HuH-7 (cell line): ENCODE results near the gene ST3GAL6.
"Not testable (repeated sequence)": the region's sequence is repeated elsewhere in the genome, so short reads cannot be mapped to it uniquely, and the experiment has no call there.

Source experiments
- DNase-seq: peaks from one replicate; pipeline ENCODE4 v3.0.0; 2011; ENCODE audit warnings: low spot score

The ST3GAL6 gene

DNA sequence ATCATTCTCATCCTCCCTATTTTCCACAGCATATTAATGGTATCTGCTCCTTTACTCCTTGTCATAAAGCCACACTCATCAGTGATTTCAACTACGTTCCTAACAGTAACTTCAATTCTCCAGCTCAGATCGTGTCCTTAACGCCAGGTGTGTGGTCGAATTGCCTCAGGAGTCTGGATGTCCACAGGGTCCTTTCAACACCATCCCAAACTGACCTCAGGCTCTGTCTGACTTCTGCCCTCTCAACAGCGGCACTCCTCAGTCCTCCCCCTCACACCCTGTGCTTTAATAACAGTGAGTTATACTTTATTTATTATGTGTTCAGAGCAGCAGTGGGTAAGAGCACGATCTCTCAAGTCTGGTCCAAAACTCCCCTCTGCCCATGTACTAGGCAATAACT lies 42.4 kb downstream of the ST3GAL6 start:
- DNase-seq, result no peak

DNA sequence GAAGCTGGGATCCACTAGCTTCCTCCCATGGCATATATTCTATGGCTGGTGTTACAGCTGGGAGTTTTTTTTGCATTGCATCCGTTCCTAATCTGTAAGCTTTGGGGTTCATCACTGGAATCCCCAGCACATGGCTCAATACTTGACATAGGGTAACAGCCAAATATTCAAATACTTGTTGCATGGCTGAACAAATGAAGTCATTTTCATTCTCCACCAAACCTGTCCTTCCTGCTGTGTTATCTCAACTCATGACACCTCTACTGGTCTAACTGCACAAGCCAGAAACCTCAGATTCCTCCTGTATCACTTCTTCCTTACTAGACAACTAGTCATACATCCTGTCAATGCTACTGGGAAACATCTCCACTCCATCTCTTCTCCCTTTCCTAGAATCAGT lies 43.4 kb downstream of the ST3GAL6 start:
- no peak for DNase-seq

DNA sequence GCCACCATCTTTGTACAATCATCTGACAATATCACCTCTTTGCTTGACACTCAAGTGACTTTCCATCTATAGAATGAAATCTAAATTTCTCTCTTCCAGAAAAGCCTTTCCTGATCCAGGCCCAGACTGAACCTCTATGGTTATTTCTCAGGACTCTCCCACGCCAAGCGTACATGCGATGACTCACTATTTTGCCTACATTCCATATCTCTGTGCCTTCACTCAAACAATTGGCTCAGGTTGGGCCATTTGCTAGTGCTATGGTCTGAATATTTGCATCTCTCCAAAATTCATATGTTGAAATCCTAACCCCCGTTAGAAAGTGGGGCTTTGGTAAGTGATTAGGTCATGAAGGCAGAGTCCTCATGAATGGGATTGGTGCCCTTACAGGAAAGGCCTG lies 43.9 kb downstream of the ST3GAL6 start:
- DNase-seq, result no peak

DNA sequence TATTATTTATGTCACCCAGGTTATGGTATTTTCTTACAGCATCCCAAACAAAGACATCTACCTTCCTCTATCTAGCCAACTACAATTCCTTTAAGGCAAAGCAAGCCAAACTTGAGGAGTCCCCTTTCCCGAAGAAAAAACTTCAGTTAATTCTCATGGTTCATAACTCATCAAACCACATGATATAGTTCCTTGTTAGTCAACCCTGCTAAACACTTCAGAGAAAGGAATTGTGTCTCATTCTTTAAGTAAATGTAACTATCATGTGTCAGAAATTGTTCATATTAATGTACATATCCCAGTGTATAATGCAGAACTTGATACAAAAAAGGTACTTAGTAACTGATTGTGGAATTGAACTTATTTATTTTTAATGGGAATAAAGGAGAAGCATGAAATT lies 44.4 kb downstream of the ST3GAL6 start:
- DNase-seq, result no peak

DNA sequence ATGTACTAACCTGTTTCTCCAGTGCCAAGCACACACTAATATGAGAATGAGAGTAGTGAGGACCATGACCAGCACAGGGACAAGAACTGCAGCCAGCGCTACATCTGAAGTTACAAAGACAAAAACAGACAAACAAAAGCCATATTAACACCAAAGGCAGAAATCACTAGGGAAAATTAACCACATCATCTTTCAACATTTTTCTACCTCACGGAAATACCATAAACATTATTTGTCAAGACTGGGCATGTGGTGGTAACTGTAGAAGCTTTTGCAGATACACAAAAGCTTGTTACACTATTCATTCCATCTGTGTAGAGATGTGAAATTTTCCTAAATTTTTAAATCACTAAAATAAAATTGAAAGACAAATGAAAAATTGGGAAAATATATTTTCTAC lies 44.9 kb downstream of the ST3GAL6 start:
- DNase-seq, result no peak

DNA sequence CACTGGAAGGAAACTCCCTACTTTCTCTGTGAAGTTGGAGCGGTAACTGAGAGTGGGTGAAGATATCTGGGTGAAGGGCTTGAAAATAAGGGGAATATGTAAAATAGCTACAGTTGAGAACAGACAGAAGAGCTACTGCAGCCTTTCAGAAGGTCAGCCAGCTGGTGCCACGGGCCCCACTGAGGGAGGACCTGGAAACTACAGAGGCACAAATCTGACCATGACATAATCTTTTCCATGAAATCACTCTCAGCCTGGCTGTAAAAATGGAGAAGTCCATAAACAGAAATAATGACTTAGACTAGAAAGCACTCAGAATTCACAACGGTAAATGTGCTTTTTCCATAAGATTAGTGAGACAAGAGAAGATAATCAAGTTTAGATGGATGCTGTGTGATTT lies 46.4 kb downstream of the ST3GAL6 start:
- no peak for DNase-seq

DNA sequence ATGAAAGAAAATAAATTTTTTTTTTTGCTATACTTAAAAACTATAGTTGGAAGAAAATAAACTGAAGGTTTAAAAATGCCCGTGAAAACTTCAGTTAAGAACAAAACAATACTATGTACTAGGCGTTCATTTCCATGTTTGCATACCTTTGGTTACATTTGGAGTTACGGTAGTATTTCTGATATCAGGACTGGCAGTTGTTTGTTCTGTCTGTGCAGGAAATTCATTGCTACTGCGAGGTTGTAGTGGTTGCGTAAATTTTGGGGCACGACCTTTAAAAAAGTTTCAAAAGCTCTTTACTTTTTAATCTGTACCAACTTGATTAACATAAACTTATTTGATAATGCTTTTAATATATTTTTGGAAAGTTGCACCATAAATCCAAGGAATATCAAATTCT lies 47.9 kb downstream of the ST3GAL6 start:
- peak; percentile 28 for DNase-seq

DNA sequence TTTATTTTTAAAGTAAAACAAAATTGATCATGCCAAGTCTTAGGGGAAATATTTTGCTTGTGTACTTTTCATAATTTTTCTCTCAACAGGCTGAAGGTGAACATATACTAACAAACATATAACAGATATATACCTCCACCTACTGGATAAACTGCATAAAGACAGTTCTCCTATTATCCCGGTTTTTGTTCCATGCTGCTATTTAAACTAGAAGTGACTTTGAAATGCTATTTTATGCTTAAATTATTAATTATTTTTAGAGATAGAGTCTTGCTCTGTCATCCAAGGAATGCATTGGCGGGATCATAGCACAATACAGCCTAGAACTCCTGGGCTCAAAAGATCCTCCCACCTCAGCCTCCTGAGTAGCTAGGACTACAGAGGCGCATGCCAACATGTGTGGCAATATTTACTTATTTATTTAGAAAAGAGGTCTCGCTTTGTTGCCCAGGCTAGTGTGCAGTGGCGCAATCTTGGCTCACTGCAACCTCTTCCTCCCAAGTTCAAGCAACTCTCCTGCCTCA lies 49.8 kb downstream of the ST3GAL6 start:
- peak; percentile 17 for DNase-seq

DNA sequence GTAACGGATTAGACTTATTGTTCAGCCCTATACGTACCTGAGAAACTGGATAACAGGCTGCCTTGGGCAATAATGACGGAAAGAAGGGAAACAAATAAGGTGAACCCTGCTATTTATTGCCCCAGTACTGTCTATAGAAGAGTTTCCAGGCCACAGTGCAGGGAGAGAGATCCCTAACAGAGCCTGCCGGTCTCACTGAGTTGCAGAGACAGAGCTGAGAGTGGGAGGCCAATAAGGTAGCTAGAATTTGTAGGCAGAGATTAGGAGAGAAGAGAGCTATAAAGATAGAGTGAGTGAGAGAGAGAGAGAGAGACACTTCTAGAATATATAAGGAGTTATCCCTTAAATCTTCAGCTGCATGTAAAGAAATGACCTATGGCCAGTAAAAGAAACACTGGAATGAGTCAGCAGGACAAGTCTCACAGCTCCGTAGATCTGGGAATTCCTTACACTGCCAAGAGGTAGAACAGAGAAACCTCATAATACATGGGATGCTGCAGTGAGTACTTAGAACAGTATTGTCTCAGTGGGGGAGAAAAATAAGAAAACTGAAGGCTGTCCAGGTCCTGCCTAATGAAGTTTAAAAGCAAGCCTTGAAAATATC lies 51.8 kb downstream of the ST3GAL6 start:
- no peak for DNase-seq

DNA sequence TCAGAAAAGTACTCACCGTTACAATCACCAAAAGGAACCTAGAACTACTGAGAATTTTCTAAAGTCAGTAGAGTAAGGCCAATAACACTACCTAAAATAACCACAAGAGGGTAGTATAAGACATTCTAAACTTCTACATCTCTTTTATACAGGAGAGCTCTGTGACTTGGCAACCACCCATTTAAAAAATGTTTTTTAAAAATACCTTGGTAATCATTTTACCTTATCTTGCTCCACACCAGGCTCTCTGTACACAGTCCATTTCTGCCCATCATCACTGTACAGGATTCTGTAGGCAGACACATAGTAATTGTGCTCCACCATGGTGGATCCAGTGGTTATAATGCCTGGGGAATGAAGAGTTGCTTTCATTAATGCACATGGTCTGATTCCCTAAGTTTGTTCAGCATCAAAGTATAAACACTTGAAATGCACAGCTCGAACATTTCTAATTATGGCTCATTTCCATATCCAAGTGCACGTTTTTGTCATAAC lies 54.5 kb downstream of the ST3GAL6 start:
- peak; percentile 42 for DNase-seq

DNA sequence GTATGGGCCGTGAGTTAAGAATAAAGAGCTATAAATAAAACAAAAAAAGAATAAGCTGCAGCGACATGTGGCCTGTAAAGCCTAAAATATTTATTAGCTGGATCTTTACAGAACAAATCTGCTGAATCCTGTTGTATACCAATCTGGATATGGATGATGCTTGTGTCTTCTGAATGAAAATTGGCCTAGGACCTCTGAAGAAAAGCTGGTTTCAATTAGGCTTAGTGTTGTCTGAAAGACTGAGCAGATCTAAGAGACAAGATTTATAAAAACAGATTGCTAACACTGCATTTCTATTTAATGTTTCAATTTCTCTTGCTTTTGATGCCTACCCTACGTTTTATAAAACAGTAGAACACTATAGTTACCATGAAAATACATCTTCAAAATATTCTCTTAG lies 57.9 kb downstream of the ST3GAL6 start:
- no peak for DNase-seq

DNA sequence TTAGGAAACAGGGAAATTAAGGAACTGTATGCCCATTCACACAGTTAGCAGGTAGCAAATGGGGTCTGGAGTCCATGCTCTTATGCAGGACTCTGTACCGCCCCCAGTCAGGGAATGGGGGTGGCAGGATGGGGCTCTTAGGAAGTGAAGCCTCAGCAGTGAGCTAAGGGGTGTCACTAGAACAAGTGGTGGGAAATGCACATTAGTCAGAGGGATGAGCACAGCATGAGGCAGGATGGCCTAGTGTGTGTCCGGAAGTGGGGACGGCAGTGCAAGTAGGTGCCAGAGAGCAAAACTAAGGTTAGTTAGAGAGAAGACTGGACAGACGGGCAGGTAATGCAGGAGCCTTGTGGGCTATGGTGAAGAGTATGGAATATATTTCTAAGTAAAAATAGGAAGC lies 60.7 kb downstream of the ST3GAL6 start:
- DNase-seq, result no peak

DNA sequence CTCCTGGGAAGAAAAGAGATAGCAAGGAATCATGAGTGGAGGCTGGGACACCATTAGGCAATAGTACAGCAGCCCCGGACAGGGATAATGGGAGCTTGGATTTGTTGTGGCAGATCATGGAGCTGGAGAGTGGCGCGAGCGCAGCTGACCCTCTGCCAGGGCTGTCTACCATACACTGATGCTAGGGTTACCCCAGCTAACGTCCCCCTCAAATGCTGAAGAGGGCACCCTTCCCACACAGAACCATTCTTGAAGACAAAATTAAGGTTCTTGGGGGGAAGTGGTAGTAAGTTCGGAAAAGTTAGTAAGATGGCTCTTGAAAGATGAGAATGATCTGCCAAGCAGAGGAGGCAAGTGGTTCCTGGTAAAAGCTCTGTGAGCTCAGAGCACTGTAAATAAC lies 61.1 kb downstream of the ST3GAL6 start:
- no peak for DNase-seq

DNA sequence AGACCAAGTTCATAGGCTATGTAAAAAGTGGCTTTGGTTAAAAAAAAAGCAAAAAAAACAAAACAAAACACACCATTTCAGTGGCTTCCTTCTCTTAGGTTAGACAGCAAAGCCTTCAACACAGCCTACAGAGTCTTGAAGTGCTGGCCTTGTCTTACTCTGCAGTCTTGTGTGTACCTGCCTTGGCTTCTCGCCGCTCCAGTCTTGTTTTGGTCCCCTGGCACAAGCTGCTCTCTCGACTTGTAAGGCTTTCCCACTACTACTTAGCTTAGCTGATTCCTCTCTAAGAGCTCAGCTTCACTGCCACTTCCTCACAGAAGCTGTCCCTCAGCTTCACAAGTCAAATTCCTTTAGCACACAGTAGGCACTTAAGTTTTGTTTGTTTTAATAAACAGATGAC lies 63.0 kb downstream of the ST3GAL6 start:
- DNase-seq, result no peak

DNA sequence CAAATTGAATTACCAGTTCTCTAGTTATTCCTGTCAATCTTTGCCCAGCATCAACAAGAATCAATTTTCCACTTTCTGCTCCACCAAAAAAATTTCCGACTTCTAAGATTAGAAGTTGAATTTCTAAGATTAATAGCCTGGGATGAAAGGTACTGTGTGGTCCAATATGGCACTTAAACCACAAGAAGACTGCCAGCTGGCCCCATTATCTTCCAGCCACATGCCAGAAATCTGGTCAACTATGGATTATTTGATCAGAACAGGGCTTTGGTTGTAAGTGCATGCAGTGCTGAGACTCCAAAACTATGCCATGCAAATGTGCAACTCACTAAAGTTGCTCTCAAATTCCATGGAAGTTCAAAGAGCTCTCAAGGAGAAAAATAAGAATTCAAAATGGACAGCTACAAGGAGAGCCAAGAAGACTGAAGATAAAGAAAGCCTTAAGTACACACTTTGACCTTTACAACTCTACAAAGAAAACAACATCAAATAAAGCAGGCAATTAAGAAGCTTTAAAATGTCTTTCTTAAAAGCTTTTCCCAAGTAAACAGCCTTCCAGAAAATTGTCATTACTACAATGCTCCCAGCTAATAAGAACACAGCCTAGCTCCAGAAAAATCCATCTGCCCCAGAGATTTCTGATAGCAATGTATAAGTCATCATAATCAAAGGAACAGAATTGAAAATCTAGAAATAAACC lies 64.2 kb downstream of the ST3GAL6 start:
- DNase-seq, result no peak

DNA sequence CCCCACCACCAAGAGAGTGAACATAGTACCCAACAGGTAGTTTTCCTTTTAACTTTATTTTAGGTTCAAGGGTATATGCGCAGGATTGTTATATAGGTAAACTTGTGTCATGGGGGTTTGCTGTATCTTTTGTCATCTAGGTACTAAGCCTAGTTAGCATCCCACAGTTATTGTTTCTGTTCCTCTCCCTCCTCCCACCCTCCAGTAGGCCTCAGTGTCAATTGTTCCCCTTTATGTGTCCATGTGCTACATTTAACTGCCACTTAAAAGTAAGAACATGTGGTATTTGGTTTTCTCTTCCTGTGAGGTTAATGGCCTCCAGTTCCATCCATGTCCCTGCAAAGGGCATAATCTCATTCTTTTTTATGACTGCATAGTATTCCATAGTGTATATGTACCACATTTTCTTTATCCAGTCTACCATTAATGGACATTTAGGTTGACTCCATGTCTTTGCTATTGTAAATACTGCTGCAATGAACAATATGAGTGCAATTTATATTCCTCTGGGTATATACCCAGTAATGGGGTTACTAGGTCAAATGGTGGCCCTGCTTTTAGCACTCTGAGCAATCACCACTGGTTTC lies 66.2 kb downstream of the ST3GAL6 start:
- DNase-seq, result no peak

DNA sequence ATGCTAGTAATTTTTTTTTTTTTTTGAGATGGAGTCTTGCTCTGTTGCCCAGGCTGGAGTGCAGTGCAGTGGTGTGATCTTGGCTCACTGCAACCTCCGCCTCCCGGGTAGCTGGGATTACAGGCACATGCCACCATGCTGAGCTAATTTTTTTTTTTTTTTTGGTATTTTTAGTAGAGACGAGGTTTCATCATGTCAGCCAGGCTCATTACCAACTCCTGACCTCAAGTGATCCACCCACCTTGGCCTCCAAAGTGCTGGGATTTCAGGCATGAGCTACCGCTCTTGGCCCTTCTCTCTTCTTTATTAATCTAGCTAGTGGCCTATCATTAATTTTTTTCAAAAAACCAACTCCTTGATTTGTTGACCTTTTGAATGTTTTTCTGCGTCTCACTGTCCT lies 67.9 kb downstream of the ST3GAL6 start:
- not testable (repeated sequence) for DNase-seq

DNA sequence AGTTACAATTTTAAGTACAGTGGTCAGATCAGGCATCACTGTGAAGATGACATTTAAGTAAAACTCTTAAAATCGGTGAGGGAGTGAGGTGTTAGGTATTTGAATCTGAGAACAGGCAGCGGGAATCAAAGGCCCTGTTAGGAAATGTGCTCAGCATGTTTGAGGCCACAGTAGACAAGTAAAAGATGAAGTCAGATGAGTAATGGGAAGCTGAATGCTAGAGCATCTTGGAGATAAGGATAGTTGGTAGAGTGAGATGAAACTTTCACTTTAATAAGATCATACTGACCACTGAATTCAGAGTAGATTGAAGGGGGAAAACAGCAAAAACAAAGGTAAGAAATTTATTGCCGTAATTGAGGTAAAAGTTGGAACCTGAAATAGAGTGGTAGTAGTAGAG lies 76.7 kb downstream of the ST3GAL6 start:
- DNase-seq, result no peak

DNA sequence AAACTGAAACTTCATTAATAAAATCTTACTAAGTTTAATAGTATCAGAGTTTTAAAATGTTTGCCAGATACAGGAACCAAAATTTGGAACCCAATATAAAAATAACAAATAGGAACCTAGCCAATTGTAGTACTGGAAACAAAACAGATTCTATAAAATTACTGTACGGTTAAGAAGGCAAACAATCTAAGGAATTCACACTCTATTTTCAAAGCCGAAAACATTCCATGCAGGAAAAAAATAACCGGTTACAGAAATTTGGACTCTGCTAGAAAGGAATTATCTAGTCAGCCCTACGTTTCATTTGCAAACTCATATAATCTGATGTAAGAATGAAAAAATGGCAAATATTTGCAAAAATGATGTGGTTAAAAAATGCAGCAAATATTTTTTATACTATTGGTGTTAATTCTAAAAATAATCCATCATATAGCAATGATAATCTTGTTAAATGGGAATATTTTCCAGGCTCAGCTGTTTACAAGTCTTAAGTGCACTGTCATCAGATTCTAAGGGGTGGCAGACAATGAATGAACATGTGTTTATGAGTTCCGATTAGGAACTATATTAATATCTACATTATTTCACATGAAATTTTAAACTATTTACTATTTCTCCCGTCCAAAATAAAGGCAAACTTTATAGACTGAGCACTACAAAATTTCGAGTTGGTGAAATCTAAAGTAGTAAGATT lies 80.3 kb downstream of the ST3GAL6 start:
- DNase-seq, result no peak
